SIG-M5 treated with dmso at 0.1 percent for 504 hours (cell line): ENCODE data around the gene NEDD8.

Experiments used
- DNase-seq: peaks from one replicate; lab custom pipeline; 2025; ENCODE audit not compliant: unreplicated experiment; lab: John Stamatoyannopoulos, UW

Gene NEDD8

DNA sequence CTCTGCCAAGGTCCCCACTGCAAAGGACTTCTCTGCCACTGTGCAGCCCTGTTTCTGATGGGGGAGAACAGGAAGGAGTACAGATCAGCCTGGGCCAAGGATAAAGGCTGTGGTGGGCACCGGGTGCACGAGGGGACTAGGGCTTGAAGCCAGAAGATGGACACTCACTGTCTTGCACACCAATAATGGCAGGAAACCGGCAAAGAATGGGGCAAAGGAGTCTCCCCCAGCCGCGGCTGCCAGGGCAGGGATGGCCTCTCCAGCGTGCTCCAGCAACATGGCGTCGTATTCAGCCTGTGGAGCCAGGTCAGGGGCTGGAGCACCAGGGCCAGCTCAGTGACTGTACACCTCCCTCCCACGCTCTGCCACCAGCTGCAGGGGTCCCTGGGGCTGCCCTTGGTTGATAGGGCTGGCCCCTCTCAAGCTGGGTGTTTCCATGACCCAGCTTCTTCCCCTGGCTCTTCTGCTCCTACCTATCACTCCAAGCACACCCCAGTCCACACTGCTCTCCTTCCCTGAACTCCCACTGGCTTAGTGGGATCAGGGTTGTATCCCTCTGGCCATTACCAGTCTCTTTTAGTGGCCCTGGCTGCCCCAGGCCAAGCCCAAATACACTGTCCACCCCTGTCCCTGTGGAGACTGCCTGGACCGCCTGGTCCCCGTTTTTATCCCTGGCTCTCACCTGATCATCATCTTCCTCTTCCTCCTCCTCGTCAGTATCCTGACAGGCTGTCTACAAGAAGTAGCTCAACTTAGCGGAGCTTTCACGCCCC, 49.9 kb downstream of the NEDD8 start:
- no peak for DNase-seq

GRCh38 chr14:24181371-24182077, 50.6 kb downstream of the NEDD8 start:
- DNase-seq = no peak

DNA sequence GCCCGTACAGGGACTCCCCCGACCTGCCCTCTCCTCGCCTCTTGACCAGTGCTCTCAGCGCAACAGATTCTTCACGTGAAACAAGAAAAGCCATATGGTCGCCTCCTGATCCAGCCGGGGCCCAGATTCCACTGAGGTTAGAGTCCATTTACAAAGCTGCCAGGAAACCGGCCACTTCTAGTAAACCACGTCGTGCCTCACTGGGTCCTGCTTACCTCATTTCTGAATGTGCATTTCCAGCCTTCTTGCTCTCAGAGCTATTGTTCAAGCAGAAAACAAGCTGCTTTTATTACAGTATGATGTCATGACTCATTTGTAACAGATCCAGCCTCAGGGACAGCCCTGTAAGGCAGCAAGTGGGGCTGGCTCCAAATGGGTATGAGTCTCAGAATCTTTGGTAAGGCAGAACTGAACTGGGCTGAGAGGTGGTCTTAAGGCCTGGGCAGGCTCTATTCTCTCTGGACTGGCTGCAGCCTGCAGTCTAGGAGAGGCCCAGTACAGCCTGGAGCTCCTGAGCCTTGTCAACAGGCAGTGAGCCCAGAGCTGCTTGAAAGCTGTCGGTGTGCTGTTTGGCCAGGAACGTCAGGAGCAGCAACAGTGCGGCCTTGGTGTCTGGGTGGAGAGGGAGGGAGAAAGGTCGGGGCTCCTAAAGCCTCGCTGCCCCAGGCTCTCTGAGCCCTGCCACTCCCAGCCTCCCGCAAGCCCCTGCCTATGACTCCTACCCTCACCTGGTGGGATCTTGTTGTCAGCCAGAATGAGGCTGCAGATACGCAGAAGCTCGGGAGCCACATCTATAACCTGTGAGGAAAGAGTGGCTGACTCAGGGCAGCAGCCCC, 52.0 kb downstream of the NEDD8 start:
- DNase-seq = no peak

DNA sequence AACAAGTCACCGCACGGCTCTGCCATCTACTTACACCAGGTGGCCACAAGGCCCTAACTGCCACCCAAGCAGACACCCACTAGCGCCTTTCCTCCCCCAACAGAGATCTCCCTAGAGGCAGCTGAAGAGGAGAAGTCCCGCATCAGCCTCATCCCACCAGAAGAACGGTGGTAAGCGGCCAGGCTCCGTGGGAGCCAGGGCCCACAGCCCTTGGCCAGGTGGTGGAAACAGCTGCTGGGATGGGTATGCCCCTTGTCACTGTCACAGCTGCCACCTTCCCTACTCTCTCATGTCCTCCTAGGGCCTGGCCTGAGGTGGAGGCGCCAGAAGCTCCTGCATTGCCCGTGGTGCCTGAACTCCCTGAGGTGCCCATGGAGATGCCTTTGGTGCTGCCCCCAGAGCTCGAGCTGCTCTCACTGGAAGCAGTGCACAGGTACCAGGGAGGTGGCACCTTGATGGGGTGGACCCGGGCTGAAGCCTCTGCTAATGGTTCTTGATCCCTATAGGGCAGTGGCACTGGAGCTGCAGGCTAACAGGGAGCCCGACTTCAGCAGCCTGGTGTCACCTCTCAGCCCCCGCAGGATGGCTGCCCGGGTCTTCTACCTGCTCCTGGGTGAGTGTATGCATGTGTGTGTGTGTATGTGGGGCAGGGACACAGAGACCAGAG, 52.7 kb downstream of the NEDD8 start:
- DNase-seq = no peak

DNA sequence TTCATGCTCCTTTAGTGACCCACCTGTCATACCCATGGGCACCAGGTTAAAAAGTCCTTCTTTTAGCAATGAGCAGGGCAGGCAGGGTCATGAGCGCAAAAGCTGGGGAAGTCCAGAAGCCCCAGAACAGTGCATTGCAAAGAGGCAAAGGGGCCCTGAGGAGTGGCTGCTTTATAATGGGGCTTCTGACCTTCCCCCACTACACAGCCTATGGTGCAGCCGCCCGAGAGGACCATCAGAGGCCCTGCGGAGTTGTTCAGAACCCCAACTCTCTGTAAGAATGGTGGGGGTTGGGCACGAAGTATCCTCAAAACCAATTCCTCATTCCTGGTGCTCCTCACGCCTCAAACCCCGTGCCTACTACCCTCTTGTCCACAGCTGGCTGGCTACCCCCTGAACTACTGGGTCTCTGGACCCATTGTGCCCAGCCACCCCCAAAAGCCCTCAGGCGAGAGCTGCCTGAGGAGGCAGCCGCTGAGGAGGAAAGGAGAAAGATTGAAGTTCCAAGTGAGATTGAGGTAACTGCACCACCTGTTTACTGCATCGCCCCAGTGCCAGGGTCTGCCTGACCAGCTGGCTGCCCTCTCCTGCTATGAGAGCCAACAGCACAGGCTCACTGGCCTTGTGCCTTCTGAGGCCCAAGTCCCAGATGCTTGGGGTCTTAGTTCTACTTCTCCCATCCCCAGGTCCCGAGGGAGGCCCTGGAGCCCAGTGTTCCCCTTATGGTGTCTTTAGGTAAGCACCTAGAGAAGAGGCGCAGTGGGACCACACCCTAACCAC, 53.6 kb downstream of the NEDD8 start:
- DNase-seq = no peak

GRCh38 chr14:24177891-24178290, 54.3 kb downstream of the NEDD8 start:
- DNase-seq = no peak

- no peak for DNase-seq
These were observed 54.9 kb downstream of the NEDD8 start for GRCh38 chr14:24177041-24177825.

- no peak for DNase-seq
These were observed 55.6 kb downstream of the NEDD8 start for GRCh38 chr14:24176599-24176998.

DNA sequence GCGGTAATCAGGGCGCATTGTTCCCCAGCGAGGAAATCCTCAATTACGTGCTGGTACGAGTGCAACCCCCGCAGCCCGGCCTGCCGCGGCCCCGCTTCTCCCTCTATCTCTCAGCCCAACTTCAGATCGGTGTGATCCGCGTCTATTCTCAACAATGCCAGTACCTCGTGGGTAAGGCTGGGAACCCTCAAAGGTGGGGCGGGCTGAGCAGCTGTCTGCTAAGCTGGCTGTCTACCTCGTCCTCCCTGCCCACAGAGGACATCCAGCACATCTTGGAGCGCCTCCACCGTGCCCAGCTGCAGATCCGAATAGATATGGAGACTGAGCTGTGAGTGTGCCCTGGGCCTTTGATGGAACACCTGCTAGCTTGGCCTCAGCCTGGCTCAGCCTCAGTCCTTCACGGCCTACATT, 59.3 kb downstream of the NEDD8 start:
- DNase-seq = no peak

GRCh38 chr14:24172261-24172860, 59.8 kb downstream of the NEDD8 start:
- no peak for DNase-seq

- DNase-seq = no peak
These were observed 60.5 kb downstream of the NEDD8 start, which contains the start of gene REC8 for GRCh38 chr14:24171422-24172260. Gene REC8, plus strand, starts transcription at chr14:24172080. Its CDS starts 473 bp downstream, at chr14:24172553.

GRCh38 chr14:24167469-24168114, 64.6 kb downstream of the NEDD8 start:
- DNase-seq = no peak
